ENCODE measurements around the gene ZNF780A. TPM values are rescaled to one million over a fixed set of nuclear protein-coding genes. Genes with fewer than 3 reads are reported as not detected.

ZNF780A gene
- total RNA-seq, 4 donors from 2014 or later: 12.3 to 15.6 (median 13.0) TPM

DNA sequence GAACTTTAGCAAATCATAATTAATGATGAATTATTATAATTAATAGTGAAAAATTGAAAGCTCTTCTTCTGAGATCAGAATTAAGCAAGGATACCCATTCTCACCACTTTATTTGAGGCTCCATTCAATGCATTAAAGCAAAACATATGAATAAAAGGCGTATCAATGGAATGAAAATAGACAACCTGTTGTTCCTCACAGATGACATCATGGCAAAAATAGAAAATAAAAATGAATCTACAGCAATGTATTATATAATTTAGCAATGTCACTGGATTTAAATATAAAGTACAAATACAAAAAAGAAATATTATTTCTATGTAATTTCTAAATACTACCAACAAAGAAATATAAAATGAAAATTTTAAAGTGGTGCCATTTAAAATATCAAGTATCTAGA lies 11.1 kb upstream of the ZNF780A start:
- no peak for TF ChIP-seq POLR2A (IDR thresholded peaks at IDR 0.05)
- TF ChIP-seq, protein P1, sequence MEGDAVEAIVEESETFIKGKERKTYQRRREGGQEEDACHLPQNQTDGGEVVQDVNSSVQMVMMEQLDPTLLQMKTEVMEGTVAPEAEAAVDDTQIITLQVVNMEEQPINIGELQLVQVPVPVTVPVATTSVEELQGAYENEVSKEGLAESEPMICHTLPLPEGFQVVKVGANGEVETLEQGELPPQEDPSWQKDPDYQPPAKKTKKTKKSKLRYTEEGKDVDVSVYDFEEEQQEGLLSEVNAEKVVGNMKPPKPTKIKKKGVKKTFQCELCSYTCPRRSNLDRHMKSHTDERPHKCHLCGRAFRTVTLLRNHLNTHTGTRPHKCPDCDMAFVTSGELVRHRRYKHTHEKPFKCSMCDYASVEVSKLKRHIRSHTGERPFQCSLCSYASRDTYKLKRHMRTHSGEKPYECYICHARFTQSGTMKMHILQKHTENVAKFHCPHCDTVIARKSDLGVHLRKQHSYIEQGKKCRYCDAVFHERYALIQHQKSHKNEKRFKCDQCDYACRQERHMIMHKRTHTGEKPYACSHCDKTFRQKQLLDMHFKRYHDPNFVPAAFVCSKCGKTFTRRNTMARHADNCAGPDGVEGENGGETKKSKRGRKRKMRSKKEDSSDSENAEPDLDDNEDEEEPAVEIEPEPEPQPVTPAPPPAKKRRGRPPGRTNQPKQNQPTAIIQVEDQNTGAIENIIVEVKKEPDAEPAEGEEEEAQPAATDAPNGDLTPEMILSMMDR (IDR thresholded peaks at IDR 0.05): no peak
- Histone ChIP-seq H3K27me3 (peaks cover 0 to 16% (median 0%) of the 10 kb centered on the region in 4 donors), H3K4me3 (no peak overlapping the region), H3K36me3 (no peaks in the 10 kb centered on the region), H3K27ac (no peak overlapping the region), H3K4me1 (no peaks in the 10 kb centered on the region), H3K9me3 (no peaks in the 10 kb centered on the region)
- WGBS, 2 donors: 81 to 84% methylated on average over 1 of the region's 1 CpG
- no peak for DNase-seq
- intact Hi-C loops (cut with DNase I): no loop called here

DNA sequence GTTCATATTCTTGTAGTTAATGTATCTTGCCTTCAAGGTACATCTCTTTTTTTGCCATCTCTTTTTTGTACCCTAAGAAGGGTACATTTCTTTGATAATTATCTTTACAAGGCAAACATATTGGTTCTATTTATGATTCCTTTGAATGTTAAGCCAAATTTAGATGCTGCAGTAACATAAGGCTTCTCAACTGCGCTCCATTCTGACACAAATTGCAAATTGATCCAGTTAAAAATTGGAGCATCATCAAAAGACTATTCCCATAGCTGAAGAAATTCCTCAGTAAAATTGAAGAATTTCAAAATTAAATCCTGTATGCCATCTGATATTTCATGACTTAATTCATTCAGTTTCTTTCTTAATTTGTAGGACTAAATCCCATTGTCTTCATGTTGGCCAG lies 2.7 kb upstream of the ZNF780A start:
- H3K36me3 ChIP-seq: no peaks in the 10 kb centered on the region
- 97 to 100% methylated on average over 1 of the region's 1 CpG for WGBS, 2 donors

DNA sequence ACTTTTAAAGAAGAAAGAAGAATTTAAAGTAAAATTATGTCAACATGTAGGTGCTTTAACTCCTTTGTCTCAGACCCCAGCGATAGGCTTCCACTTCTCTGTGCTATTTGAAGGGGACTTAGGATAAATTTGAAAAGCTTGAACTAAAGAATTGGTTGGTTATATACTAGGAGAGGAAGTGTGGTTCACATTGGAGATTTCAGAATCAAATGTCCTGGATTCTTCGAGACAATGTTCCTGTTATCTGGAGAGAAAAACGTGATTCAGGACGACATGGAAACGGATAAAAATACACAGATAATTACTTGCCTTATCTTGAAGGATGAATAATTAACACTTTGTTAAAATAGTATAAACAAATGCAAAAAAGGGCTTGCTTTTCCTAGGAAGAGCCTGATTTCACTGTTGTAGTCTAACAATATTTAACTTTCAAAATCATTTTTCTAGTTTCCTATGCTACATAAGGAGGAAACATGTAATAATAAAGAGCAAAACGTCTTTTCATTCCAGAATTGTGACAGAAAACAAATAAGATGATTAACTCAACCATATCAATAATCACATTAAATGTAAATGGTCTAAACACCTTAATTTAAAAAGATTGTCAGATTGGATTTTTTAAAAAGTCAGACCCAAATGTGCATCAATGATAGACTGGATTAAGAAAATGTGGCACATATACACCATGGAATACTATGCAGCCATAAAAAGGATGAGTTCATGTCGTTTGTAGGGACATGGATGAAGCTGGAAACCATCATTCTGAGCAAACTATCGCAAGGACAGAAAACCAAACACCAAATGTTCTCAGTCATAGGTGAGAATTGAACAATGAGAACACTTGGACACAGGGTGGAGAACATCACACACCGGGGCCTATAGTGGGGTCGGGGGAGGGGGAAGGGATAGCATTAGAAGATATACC lies 724 bp upstream of the ZNF780A start:
- TF ChIP-seq POLR2A (IDR thresholded peaks at IDR 0.05): no peak
- WGBS, 2 donors: 34 to 41% methylated on average over 9 to 10 of the region's 10 CpGs
- H3K27me3 ChIP-seq: peaks cover 0 to 21% (median 0%) of the 10 kb centered on the region in 4 donors
- peak overlapping the region; percentile 88 to 96 (median 94) for H3K27ac ChIP-seq
- H3K36me3 ChIP-seq: no peaks in the 10 kb centered on the region
- intact Hi-C loops (cut with DNase I): no loop called here
- H3K9me3 ChIP-seq: no peaks in the 10 kb centered on the region
- DNase-seq: no peak
- H3K4me3 ChIP-seq: peak overlapping the region; percentile 69 to 99 (median 88)
- peaks cover 0 to 25% (median 11%) of the 10 kb centered on the region in 3 donors for H3K4me1 ChIP-seq

More for the DNA sequence above, 2.7 kb upstream of the ZNF780A start:
- Histone ChIP-seq H3K27ac (no peak overlapping the region), H3K27me3 (peaks cover 0 to 31% (median 0%) of the 10 kb centered on the region in 4 donors), H3K4me3 (no peak overlapping the region), H3K9me3 (no peaks in the 10 kb centered on the region), H3K4me1 (peaks cover 0 to 25% (median 11%) of the 10 kb centered on the region in 3 donors)
- intact Hi-C loops (cut with DNase I): no loop called here
- TF ChIP-seq POLR2A (IDR thresholded peaks at IDR 0.05): no peak
- TF ChIP-seq, protein P1 (IDR thresholded peaks at IDR 0.05): no peak
- no peak for DNase-seq

DNA sequence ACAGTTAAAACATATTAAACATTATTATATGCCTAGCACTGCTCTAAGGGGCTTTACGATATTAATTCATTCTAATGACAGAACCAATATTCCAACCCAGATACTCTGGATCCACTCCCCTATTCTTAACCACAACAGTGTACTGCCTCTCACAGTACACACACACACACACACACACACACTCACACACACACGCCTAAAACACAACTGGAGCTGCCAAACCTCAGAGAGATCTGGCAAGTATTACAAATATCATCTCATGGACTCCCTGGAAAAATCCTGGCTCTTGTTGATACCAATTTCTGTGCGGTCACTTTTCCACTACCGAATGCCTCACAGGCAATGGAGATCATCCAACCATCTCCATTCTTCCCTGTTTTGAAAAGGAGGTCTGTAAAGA lies 1.3 kb downstream of the ZNF780A start:
- WGBS, 2 donors: 47 to 63% methylated on average over 4 of the region's 4 CpGs
- H3K27ac ChIP-seq: peak overlapping the region in 3 of 4 donors; percentile 92 to 96 (median 95)
- intact Hi-C loops (cut with DNase I): no loop called here

DNA sequence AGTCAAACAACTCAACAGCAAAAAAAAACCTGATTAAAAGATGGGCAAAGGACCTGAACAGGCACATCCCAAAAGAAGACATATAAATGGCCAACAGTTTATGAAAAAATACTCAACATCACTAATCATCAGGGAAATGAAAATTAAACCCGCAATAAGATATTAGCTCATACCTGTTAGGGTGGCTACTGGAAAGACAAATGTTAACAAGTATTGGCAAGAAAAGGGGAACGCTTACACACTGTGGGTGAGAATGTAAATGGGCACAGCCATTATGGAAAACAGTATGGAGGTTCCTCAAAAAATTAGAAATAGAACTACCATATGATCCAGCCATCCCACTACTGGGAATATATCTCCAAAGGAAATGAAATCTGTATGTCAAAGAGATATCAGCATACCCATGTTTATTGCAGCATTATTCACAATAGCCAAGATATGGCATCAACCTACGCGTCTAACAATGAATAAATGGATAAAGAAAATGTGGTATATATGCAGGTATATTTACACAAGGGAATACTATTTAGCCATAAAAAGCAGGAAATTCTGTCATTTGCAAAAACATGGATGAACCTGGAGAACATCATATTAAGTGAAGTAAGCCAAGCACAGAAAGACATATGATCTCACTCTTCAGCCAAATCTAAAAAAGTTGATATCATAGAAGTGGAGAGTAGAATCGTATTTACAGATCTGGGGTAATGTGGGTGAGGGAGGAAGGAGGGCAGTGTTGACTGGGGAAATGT lies 2.3 kb downstream of the ZNF780A start:
- intact Hi-C loops (cut with DNase I): no loop called here
- Histone ChIP-seq H3K9me3 (no peaks in the 10 kb centered on the region), H3K4me3 (no peak overlapping the region), H3K27me3 (no peaks in the 10 kb centered on the region), H3K4me1 (peaks cover 0 to 25% (median 11%) of the 10 kb centered on the region in 3 donors), H3K36me3 (peaks cover 0 to 21% (median 4%) of the 10 kb centered on the region in 3 donors), H3K27ac (no peak overlapping the region)
- DNase-seq: no peak
- 70 to 86% methylated on average over 5 of the region's 5 CpGs for WGBS, 2 donors
- TF ChIP-seq POLR2A (IDR thresholded peaks at IDR 0.05): no peak
- TF ChIP-seq, protein P1 (IDR thresholded peaks at IDR 0.05): no peak

More for the DNA sequence above, 1.3 kb downstream of the ZNF780A start:
- peaks cover 0 to 25% (median 11%) of the 10 kb centered on the region in 3 donors for H3K4me1 ChIP-seq
- TF ChIP-seq, protein P1 (IDR thresholded peaks at IDR 0.05): no peak
- TF ChIP-seq POLR2A (IDR thresholded peaks at IDR 0.05): no peak
- peak overlapping the region; percentile 69 to 99 (median 88) for H3K4me3 ChIP-seq
- H3K36me3 ChIP-seq: peaks cover 0 to 11% (median 0%) of the 10 kb centered on the region in 3 donors
- H3K9me3 ChIP-seq: no peaks in the 10 kb centered on the region
- peaks cover 0 to 4% (median 0%) of the 10 kb centered on the region in 4 donors for H3K27me3 ChIP-seq
- DNase-seq: no peak
